ENCODE results near the gene HLA-DPA1. TPM values are rescaled to one million over a fixed set of nuclear protein-coding genes. Genes with fewer than 3 reads are reported as not detected.

Gene HLA-DPA1
- polyA plus RNA-seq, 1 experiment, result 0.10 TPM

GRCh38 chr6:33049323-33050013, 24.0 kb downstream of the HLA-DPA1 start:
- ChIA-PET CTCF (no interaction called here), POLR2A (no interaction called here)
- Histone ChIP-seq H3K27ac (ENCODE audit: low read depth, low read length) (no peak overlapping the region), H3K4me3 (ENCODE audit: low read depth, low read length) (no peak overlapping the region), H3K9me3 (ENCODE audit: control insufficient read depth, insufficient read depth, low read length) (no peaks in the 10 kb centered on the region), H3K27me3 (ENCODE audit: control insufficient read depth, insufficient read depth, low read length) (peaks cover 16% of the 10 kb centered on the region)
- TF ChIP-seq CTCF (IDR thresholded peaks at IDR 0.05; ENCODE audit: low read depth, low read length), result peak; percentile 18; the same call in 1 of the 2 replicates
- DNase-seq (ENCODE audit: low read depth, low spot score), result no peak

- no peak for TF ChIP-seq CTCF (IDR thresholded peaks at IDR 0.05; ENCODE audit: low read depth, low read length)
- CTCF ChIA-PET, result interaction anchor here (1.0 kb wide), 1 partner anchor 78 kb away, joined by 3 read pairs; no protein-coding TSS in a partner anchor
- POLR2A ChIA-PET, result no interaction called here
Observed at GRCh38 chr6:33040157-33040556, 33.3 kb downstream of the HLA-DPA1 start.

GRCh38 chr6:33036535-33036934, 36.9 kb downstream of the HLA-DPA1 start:
- H3K27ac ChIP-seq (ENCODE audit: low read depth, low read length), result no peak overlapping the region
- POLR2A ChIA-PET, result no interaction called here
- TF ChIP-seq CTCF (IDR thresholded peaks at IDR 0.05; ENCODE audit: low read depth, low read length), result no peak
- no peak for DNase-seq (ENCODE audit: low read depth, low spot score)
- peaks cover 2% of the 10 kb centered on the region for H3K27me3 ChIP-seq (ENCODE audit: control insufficient read depth, insufficient read depth, low read length)
- H3K9me3 ChIP-seq (ENCODE audit: control insufficient read depth, insufficient read depth, low read length), result no peaks in the 10 kb centered on the region
- CTCF ChIA-PET, result interaction anchor here (1.0 kb wide), 1 partner anchor 22 kb away, joined by 3 read pairs; no protein-coding TSS in a partner anchor
- no peak overlapping the region for H3K4me3 ChIP-seq (ENCODE audit: low read depth, low read length)

More at GRCh38 chr6:33040157-33040556, 33.3 kb downstream of the HLA-DPA1 start:
- H3K9me3 ChIP-seq (ENCODE audit: control insufficient read depth, insufficient read depth, low read length), result no peaks in the 10 kb centered on the region
- no peak for DNase-seq (ENCODE audit: low read depth, low spot score)
- peaks cover 2% of the 10 kb centered on the region for H3K27me3 ChIP-seq (ENCODE audit: control insufficient read depth, insufficient read depth, low read length)
- no peak overlapping the region for H3K4me3 ChIP-seq (ENCODE audit: low read depth, low read length)
- H3K27ac ChIP-seq (ENCODE audit: low read depth, low read length), result no peak overlapping the region

- POLR2A ChIA-PET, result no interaction called here
- no peaks in the 10 kb centered on the region for H3K9me3 ChIP-seq (ENCODE audit: control insufficient read depth, insufficient read depth, low read length)
Observed at GRCh38 chr6:33034554-33034953, 38.9 kb downstream of the HLA-DPA1 start.

More at GRCh38 chr6:33034554-33034953, 38.9 kb downstream of the HLA-DPA1 start:
- CTCF ChIA-PET, result no interaction called here
- TF ChIP-seq CTCF (IDR thresholded peaks at IDR 0.05; ENCODE audit: low read depth, low read length), result no peak
- Histone ChIP-seq H3K27me3 (ENCODE audit: control insufficient read depth, insufficient read depth, low read length) (peaks cover 11% of the 10 kb centered on the region), H3K4me3 (ENCODE audit: low read depth, low read length) (no peak overlapping the region), H3K27ac (ENCODE audit: low read depth, low read length) (no peak overlapping the region)
- no peak for DNase-seq (ENCODE audit: low read depth, low spot score)
